ENCODE measurements around the gene BTF3.

The BTF3 gene

DNA sequence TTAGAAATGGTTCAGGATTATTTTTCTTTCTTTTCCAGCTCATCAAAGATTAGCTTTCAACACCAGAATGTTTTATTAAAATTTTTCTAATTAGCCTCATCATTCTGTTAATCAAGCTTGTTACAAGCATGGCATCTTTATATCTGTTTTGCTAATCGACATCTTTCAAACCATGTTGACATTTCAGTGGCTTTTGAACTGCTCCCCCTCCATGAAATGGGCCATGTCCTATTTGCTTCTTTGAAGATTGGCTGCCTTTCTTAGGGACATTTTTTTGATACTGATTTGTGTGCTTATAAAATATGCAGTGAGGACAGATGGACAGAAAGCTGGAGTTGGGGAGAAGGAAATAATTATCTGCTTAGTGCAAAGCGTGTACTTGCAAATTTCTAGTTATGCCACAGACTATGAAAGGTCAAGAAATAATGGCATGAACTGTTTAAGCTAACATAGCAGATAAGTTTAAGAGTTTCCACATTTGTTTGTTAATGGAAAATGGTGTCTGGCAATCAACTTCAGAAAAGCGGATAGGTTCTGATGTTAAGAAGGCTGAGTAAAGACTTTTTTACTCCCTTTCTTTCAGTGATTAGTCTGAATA lies 27.5 kb downstream of the BTF3 start:
- FAIRE-seq, result no peak

GRCh38 chr5:73528248-73528647 lies 30.0 kb downstream of the BTF3 start:
- FAIRE-seq, result no peak

GRCh38 chr5:73529081-73529480 lies 30.8 kb downstream of the BTF3 start:
- FAIRE-seq, result no peak

DNA sequence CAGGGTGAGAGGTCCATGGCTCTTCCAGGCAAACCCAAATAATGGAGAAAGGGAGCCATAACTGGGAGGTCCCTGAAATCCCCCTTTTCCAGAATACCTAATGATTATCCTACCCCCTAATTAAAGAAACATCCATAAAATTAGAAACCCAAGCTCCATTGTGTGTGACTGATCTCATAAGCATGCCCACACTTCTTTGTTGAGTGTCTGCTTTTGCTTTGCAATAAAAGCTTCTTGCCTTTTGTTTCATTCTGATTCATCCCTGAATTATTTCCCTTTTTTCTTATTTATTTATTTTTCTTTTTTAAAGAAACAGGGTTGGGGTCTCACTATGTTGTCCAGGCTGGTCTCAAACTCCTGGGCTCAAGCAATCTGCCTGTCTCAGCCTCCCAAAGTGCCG lies 33.1 kb downstream of the BTF3 start:
- FAIRE-seq, result no peak

DNA sequence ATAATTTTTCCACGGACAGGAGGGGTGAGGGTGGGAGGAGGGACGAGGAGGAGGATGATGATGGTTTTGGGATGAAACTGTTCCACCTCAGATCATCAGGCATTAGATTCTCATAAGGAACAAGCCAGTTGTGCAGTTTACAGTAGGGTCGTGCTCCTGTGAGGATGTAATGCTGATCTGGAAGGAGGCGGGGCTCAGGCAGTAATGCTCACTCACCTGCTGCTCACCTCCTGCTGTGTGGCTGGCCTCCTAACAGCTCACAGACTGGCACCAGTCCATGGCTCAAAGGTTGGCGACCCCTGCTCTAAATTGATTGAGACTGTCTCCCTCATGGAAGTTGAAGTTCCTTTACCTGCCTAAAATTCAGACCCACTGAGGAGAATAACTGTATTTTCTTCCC lies 34.0 kb downstream of the BTF3 start:
- no peak for FAIRE-seq

- FAIRE-seq, result no peak
Measured at GRCh38 chr5:73534011-73534644, 35.9 kb downstream of the BTF3 start.

DNA sequence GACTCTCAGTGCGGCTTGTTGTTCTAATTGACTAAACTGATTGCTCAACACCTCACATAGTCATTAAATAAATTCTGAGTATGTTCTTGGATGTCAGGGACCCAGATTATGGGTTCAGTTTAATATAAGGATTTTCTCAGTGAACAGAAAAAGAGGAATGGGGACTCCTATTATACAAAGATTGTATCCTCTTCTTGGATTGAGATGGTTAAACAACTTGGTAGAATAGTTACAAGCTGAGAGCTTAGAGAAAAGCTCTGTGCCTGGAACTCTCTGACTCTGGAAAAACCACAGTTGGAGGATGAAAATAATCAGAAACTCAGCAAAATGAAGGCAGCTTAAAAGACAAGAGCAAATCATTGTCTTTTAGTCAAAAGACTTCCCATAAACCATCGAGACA lies 36.7 kb downstream of the BTF3 start:
- no peak for FAIRE-seq

GRCh38 chr5:73539730-73540129 lies 41.5 kb downstream of the BTF3 start:
- FAIRE-seq, result no peak

GRCh38 chr5:73540192-73540591 lies 42.0 kb downstream of the BTF3 start:
- FAIRE-seq, result no peak

DNA sequence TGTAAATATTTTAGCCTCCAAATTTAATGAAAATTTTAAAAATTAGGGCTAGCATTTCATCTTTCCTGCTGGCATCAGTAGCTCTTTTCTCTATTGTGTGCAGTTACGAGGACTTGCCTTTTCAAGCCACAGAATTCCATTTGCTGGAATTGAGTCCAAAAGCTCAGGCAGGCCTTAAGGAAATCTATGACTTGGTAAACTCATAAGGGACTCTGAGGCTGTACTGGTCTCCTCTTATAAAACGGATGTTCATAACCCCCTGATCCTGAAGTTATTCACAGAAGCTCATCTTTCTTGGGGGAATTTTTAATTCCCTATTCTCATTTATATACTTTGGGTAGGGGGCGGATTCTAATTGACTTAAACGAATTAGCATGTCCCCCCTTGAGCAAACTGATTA lies 43.8 kb downstream of the BTF3 start:
- no peak for FAIRE-seq

- FAIRE-seq, result no peak
Measured at GRCh38 chr5:73544429-73545402, 46.5 kb downstream of the BTF3 start.

- no peak for FAIRE-seq
Measured at GRCh38 chr5:73545403-73545779, 47.1 kb downstream of the BTF3 start.

- FAIRE-seq, result no peak
Measured at GRCh38 chr5:73550016-73550415, 51.8 kb downstream of the BTF3 start.

DNA sequence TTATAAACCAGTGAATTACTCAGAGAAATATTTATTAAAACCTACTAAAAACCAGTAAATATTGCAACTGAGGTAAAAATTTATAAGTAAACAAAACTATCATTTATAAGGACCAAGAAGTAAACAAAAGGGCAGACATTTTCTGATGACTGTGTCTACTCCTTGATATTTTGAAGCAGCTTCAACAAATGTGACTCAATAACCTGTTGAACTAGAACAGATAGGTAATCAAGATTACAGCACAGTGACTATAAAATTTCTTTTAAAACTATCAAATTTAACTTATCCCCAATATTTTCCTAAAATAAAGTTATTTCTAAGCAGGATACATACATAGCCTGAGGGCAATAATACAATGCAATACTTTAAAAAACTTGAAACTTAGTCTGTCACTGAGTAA lies 54.4 kb downstream of the BTF3 start:
- FAIRE-seq, result no peak

All from colon (tissue), 2 donors.